Osteocyte (in vitro differentiated cells): Measurements from ENCODE around the gene WWTR1. TPM values are rescaled to one million over a fixed set of nuclear protein-coding genes. Genes with fewer than 3 reads are reported as not detected.

Experiments used
- DNase-seq: peaks from one replicate; pipeline ENCODE4 v3.0.0; 2021; ENCODE audit warnings: mixed read lengths; ENCODE audit not compliant: unreplicated experiment; ENCODE audit errors: extremely low spot score
- H3K27ac Mint-ChIP-seq: one replicate; pipeline ENCODE4 v1.8.0; 2021; ENCODE audit warnings: mild to moderate bottlenecking, mixed read lengths; ENCODE audit not compliant: unreplicated experiment
- H3K27me3 Mint-ChIP-seq: one replicate; pipeline ENCODE4 v1.8.0; 2021; ENCODE audit warnings: mixed read lengths; ENCODE audit not compliant: unreplicated experiment
- H3K36me3 Mint-ChIP-seq: one replicate; pipeline ENCODE4 v1.8.0; 2021; ENCODE audit warnings: mixed read lengths; ENCODE audit not compliant: unreplicated experiment
- H3K4me1 Mint-ChIP-seq: one replicate; pipeline ENCODE4 v1.8.0; 2021; ENCODE audit warnings: mixed read lengths; ENCODE audit not compliant: unreplicated experiment
- H3K4me3 Mint-ChIP-seq: one replicate; pipeline ENCODE4 v1.8.0; 2021; ENCODE audit warnings: mild to moderate bottlenecking, moderate library complexity, mixed read lengths; ENCODE audit not compliant: unreplicated experiment
- H3K9me3 Mint-ChIP-seq: one replicate; pipeline ENCODE4 v1.8.0; 2021; ENCODE audit warnings: mixed read lengths; ENCODE audit not compliant: unreplicated experiment
- CTCF ChIP-seq: fragments of 200-600 bp; sonication (generic); IDR thresholded peaks from 2 replicates; pipeline ENCODE4 v1.5.0; 2021; ENCODE audit warnings: antibody characterized with exemption, mild to moderate bottlenecking, moderate library complexity
- total RNA-seq: library from RNA; stranded (reverse); gene quantifications from 2 replicates; pipeline ENCODE4 v1.2.1, GENCODE V29; 2021

WWTR1 gene
- total RNA-seq, 1 donor from 2014 or later = 120 TPM

GRCh38 chr3:149582395-149582794 lies 75.4 kb downstream of the WWTR1 start:
- H3K27me3 Mint-ChIP-seq = no peaks in the 10 kb centered on the region
- no peaks in the 10 kb centered on the region for H3K36me3 Mint-ChIP-seq
- H3K4me3 Mint-ChIP-seq = no peak overlapping the region
- peak overlapping the region; percentile 95 for H3K27ac Mint-ChIP-seq
- H3K9me3 Mint-ChIP-seq = no peaks in the 10 kb centered on the region
- peaks cover 72% of the 10 kb centered on the region for H3K4me1 Mint-ChIP-seq
- no peak for TF ChIP-seq CTCF
- DNase-seq = no peak

GRCh38 chr3:149581681-149582370 lies 76.0 kb downstream of the WWTR1 start:
- Mint-ChIP-seq H3K4me3 (peak overlapping the region; percentile 24), H3K4me1 (peaks cover 72% of the 10 kb centered on the region)
- no peak for DNase-seq

GRCh38 chr3:149581248-149581647 lies 76.6 kb downstream of the WWTR1 start:
- no peaks in the 10 kb centered on the region for H3K36me3 Mint-ChIP-seq
- H3K4me1 Mint-ChIP-seq = peaks cover 76% of the 10 kb centered on the region
- peak overlapping the region; percentile 7 for H3K4me3 Mint-ChIP-seq
- H3K27ac Mint-ChIP-seq = peak overlapping the region; percentile 95
- DNase-seq = no peak
- H3K9me3 Mint-ChIP-seq = no peaks in the 10 kb centered on the region
- no peak for TF ChIP-seq CTCF
- no peaks in the 10 kb centered on the region for H3K27me3 Mint-ChIP-seq

More at GRCh38 chr3:149581681-149582370, 76.0 kb downstream of the WWTR1 start:
- peak overlapping the region; percentile 95 for H3K27ac Mint-ChIP-seq
- no peaks in the 10 kb centered on the region for H3K36me3 Mint-ChIP-seq
- no peaks in the 10 kb centered on the region for H3K9me3 Mint-ChIP-seq
- no peak for TF ChIP-seq CTCF
- H3K27me3 Mint-ChIP-seq = no peaks in the 10 kb centered on the region

GRCh38 chr3:149579838-149580542 lies 77.8 kb downstream of the WWTR1 start:
- DNase-seq = no peak
- no peak for TF ChIP-seq CTCF
- H3K36me3 Mint-ChIP-seq = no peaks in the 10 kb centered on the region
- peak overlapping the region; percentile 22 for H3K4me3 Mint-ChIP-seq
- H3K27ac Mint-ChIP-seq = peak overlapping the region; percentile 95
- H3K27me3 Mint-ChIP-seq = no peaks in the 10 kb centered on the region
- H3K9me3 Mint-ChIP-seq = no peaks in the 10 kb centered on the region
- peaks cover 86% of the 10 kb centered on the region for H3K4me1 Mint-ChIP-seq

DNA sequence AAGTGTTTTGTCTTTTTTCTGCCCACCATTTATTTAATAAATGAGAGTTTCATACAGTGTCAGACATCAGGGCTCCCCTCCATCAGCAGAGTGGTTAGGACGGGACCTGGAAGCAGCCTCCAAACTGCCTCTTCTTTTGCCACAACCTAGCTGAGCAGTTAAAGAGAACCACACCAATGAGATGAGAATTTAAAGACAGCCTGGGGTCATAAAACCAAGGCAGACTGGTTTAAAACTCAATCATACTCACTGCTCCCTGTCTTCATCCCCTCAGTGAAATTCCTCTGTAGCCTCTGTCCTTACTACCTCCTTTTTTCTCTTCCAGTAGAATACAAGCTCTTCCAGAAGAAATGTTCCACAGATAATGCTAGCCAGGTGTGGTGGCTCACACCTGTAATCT lies 78.7 kb downstream of the WWTR1 start:
- Mint-ChIP-seq H3K4me3 (no peak overlapping the region), H3K36me3 (no peaks in the 10 kb centered on the region), H3K27ac (peak overlapping the region; percentile 95), H3K9me3 (no peaks in the 10 kb centered on the region), H3K4me1 (peaks cover 87% of the 10 kb centered on the region), H3K27me3 (no peaks in the 10 kb centered on the region)
- TF ChIP-seq CTCF = no peak
- DNase-seq = no peak
